HepG2 (cell line): ENCODE measurements around the gene PDIA4. TPM values are rescaled to one million over a fixed set of nuclear protein-coding genes. Genes with fewer than 3 reads are reported as not detected.

Experiments used
- ARHGAP35 ChIP-seq: sonication (generic); formaldehyde crosslinking; IDR thresholded peaks from 2 replicates; pipeline ENCODE4 v1.9.0; 2022; ENCODE audit warnings: mild to moderate bottlenecking, inconsistent platforms, moderate library complexity, missing genetic modification reagents, borderline replicate concordance
- ASH2L ChIP-seq: fragments of 300-600, 200-600 bp; sonication (generic); IDR thresholded peaks from 2 replicates; pipeline ENCODE4 v1.7.0; 2017; ENCODE audit warnings: low read depth, mild to moderate bottlenecking, moderate library complexity, mixed read lengths, low read length; ENCODE audit not compliant: insufficient read length
- CCDC6 ChIP-seq: sonication (generic); formaldehyde crosslinking; IDR thresholded peaks from 2 replicates; pipeline ENCODE4 v1.8.1; 2022; ENCODE audit warnings: mild to moderate bottlenecking, missing genetic modification reagents, moderate library complexity
- FOXP1 ChIP-seq, 2 experiments: fragments of 450-650 bp in 1 of 2; IDR thresholded peaks; 2 replicates each; pipeline ENCODE4 v1.6.1; 2017 to 2018; ENCODE audit warnings: antibody characterized with exemption in 1 of 2
- KLF15 ChIP-seq: sonication (generic); formaldehyde crosslinking; IDR thresholded peaks from 2 replicates; pipeline ENCODE4 v1.8.1; 2023; ENCODE audit warnings: borderline replicate concordance, mild to moderate bottlenecking, inconsistent platforms, missing genetic modification reagents, mixed read lengths
- MEF2D ChIP-seq: sonication (generic); formaldehyde crosslinking; IDR thresholded peaks from 2 replicates; pipeline ENCODE4 v1.5.1; 2020; ENCODE audit warnings: mild to moderate bottlenecking, missing genetic modification reagents
- PPARG ChIP-seq: conservative IDR thresholded peaks from 2 replicates; pipeline ENCODE4 v1.6.1; 2016; ENCODE audit warnings: missing biosample characterization, missing genetic modification reagents
- RORA ChIP-seq: sonication (generic); formaldehyde crosslinking; IDR thresholded peaks from 2 replicates; pipeline ENCODE4 v1.5.0; 2020; ENCODE audit warnings: mild to moderate bottlenecking, missing genetic modification reagents, moderate library complexity
- SIX4 ChIP-seq: sonication (generic); formaldehyde crosslinking; IDR thresholded peaks from 2 replicates; pipeline ENCODE4 v1.4.0; 2020; ENCODE audit warnings: missing genetic modification reagents
- WIZ ChIP-seq: sonication (generic); formaldehyde crosslinking; IDR thresholded peaks from 2 replicates; pipeline ENCODE4 v1.5.1; 2020; ENCODE audit warnings: mild to moderate bottlenecking, missing genetic modification reagents
- ZNF20 ChIP-seq: sonication (generic); formaldehyde crosslinking; IDR thresholded peaks from 2 replicates; pipeline ENCODE4 v1.4.0; 2020; ENCODE audit warnings: mild to moderate bottlenecking, moderate library complexity, missing genetic modification reagents
- ZNF234 ChIP-seq: sonication (generic); formaldehyde crosslinking; conservative IDR thresholded peaks from 2 replicates; pipeline ENCODE4 v1.5.1; 2020; ENCODE audit warnings: mild to moderate bottlenecking, missing genetic modification reagents
- ZNF253 ChIP-seq: sonication (generic); formaldehyde crosslinking; IDR thresholded peaks from 2 replicates; pipeline ENCODE4 v1.8.0; 2022; ENCODE audit warnings: mild to moderate bottlenecking, missing genetic modification reagents, borderline replicate concordance
- ZNF296 ChIP-seq: sonication (generic); formaldehyde crosslinking; conservative IDR thresholded peaks from 2 replicates; pipeline ENCODE4 v1.5.0; 2020; ENCODE audit warnings: mild to moderate bottlenecking, missing genetic modification reagents
- ZNF605 ChIP-seq: sonication (generic); formaldehyde crosslinking; IDR thresholded peaks from 2 replicates; pipeline ENCODE4 v1.8.0; 2022; ENCODE audit warnings: mild to moderate bottlenecking, missing genetic modification reagents
- ZNF777 ChIP-seq: sonication (generic); formaldehyde crosslinking; IDR thresholded peaks from 2 replicates; pipeline ENCODE4 v1.4.0; 2020; ENCODE audit warnings: missing genetic modification reagents
- polyA plus RNA-seq, 8 experiments: library from polyadenylated mRNA; depleted of rRNA in 3 of 8; stranded (reverse) in 7 of 8; unstranded in 1 of 8; fragments of >200 nt; fragmentation: Illumina TruSeq in 4 of 8; extraction: Trizol in 4 of 8; gene quantifications; 2 replicates each; pipeline versions ENCODE4 v1.2.1 to v1.2.3, GENCODE V29; 2011 to 2016; ENCODE audit warnings: low read depth in 4 of 8, missing spikeins in 1 of 8, mixed read lengths in 1 of 8; ENCODE audit not compliant: insufficient read depth in 1 of 8
- total RNA-seq, 5 experiments: library from RNA; depleted of rRNA; stranded (reverse); fragments of >200 nt; fragmentation: Illumina TruSeq; extraction: Trizol; gene quantifications; 2 replicates each; pipeline ENCODE4 v1.2.3, GENCODE V29; 2016; ENCODE audit warnings: low read depth in 1 of 5
- TF ChIP-seq, protein P1 (sequence below): sonication (generic); formaldehyde crosslinking; IDR thresholded peaks from 2 replicates; pipeline ENCODE4 v1.5.1; 2020; ENCODE audit warnings: mild to moderate bottlenecking, missing genetic modification reagents, moderate library complexity
- TF ChIP-seq, protein P2 (sequence below): IDR thresholded peaks from 2 replicates; pipeline ENCODE4 v1.6.1; 2012; ENCODE audit warnings: low read length, improper control_type of control experiment
- TF ChIP-seq, protein P3 (sequence below): sonication (generic); formaldehyde crosslinking; IDR thresholded peaks from 2 replicates; pipeline ENCODE4 v1.4.0; 2020; ENCODE audit warnings: mild to moderate bottlenecking, missing genetic modification reagents
- TF ChIP-seq, protein P4 (sequence below): sonication (generic); formaldehyde crosslinking; IDR thresholded peaks from 2 replicates; pipeline ENCODE4 v1.5.0; 2020; ENCODE audit warnings: mild to moderate bottlenecking, missing genetic modification reagents
- TF ChIP-seq, protein P5 (sequence below): sonication (generic); formaldehyde crosslinking; IDR thresholded peaks from 2 replicates; pipeline ENCODE4 v1.4.0; 2020; ENCODE audit warnings: mild to moderate bottlenecking, missing genetic modification reagents

The PDIA4 gene
- total and polyA plus RNA-seq, 2 of the 13 experiments (the other 11 are each of a cell fraction or from before 2014, with no cell fraction given) = 278 to 402 TPM

DNA sequence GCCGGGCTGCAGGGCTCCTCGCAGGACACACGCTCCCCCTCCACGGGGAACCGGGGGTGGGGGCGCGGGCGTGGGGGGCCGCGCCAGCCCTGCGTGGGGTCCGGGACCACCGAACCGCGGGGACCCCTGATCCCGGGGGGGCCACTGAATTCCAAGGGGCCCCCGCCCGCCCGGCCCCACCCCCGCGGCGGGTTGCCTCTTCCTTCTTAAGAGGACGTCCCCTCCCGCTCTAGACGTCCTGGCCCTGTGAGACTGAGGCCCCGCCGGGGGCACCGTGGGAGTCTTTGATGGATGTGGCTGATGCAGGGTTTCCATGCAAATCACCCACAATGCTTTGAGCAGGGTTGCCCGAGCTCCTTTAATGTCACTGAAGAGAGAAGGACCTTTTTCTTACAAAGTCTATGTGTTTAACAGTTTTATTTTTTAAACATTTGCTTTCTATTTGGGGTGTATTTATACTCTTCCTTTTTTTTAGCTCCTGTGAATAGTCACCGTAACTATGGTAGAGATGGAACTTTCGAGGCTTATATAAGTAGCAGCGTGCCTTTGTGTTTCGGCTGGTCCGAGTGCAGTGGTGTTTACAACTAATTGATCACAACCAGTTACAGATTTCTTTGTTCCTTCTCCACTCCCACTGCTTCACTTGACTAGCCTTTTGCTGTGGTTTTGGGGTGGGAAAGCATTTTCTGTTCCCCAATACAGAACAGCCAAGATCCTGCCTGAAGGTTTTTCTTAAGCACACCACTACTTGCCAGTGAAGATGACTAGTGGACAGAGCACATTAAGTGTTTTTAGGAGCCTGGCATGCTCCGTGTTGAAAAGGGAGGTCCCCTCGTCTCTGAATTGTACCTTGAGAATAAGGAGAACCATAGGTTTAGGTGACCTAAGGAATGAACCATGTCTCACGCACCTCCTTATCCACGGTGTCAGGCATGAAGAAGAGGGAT is 44.8 kb downstream of the PDIA4 start (continued):
- TF ChIP-seq ASH2L (peak; percentile 53), ZNF605 (CRISPR knock-in tag) (no peak), PPARG (no peak), KLF15 (CRISPR knock-in tag) (no peak), ARHGAP35 (no peak), ZNF296 (CRISPR knock-in tag) (no peak), SIX4 (CRISPR knock-in tag) (no peak), ZNF234 (CRISPR knock-in tag) (no peak), ZNF777 (no peak), RORA (CRISPR knock-in tag) (no peak), ZNF253 (no peak), ZNF20 (no peak), CCDC6 (CRISPR knock-in tag) (no peak), MEF2D (CRISPR knock-in tag) (peak; percentile 61; the same call in 1 of the 2 replicates), FOXP1 (IDR thresholded peaks at IDR 0.05) (no peak), FOXP1 (CRISPR knock-in tag; IDR thresholded peaks at IDR 0.05) (peak; percentile 64; the same call in 1 of the 2 replicates), WIZ (CRISPR knock-in tag) (no peak)
- TF ChIP-seq, protein P1, sequence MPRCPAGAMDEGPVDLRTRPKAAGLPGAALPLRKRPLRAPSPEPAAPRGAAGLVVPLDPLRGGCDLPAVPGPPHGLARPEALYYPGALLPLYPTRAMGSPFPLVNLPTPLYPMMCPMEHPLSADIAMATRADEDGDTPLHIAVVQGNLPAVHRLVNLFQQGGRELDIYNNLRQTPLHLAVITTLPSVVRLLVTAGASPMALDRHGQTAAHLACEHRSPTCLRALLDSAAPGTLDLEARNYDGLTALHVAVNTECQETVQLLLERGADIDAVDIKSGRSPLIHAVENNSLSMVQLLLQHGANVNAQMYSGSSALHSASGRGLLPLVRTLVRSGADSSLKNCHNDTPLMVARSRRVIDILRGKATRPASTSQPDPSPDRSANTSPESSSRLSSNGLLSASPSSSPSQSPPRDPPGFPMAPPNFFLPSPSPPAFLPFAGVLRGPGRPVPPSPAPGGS (CRISPR knock-in tag) = no peak
- TF ChIP-seq, protein P2, sequence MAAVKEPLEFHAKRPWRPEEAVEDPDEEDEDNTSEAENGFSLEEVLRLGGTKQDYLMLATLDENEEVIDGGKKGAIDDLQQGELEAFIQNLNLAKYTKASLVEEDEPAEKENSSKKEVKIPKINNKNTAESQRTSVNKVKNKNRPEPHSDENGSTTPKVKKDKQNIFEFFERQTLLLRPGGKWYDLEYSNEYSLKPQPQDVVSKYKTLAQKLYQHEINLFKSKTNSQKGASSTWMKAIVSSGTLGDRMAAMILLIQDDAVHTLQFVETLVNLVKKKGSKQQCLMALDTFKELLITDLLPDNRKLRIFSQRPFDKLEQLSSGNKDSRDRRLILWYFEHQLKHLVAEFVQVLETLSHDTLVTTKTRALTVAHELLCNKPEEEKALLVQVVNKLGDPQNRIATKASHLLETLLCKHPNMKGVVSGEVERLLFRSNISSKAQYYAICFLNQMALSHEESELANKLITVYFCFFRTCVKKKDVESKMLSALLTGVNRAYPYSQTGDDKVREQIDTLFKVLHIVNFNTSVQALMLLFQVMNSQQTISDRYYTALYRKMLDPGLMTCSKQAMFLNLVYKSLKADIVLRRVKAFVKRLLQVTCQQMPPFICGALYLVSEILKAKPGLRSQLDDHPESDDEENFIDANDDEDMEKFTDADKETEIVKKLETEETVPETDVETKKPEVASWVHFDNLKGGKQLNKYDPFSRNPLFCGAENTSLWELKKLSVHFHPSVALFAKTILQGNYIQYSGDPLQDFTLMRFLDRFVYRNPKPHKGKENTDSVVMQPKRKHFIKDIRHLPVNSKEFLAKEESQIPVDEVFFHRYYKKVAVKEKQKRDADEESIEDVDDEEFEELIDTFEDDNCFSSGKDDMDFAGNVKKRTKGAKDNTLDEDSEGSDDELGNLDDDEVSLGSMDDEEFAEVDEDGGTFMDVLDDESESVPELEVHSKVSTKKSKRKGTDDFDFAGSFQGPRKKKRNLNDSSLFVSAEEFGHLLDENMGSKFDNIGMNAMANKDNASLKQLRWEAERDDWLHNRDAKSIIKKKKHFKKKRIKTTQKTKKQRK = no peak
- TF ChIP-seq, protein P3, sequence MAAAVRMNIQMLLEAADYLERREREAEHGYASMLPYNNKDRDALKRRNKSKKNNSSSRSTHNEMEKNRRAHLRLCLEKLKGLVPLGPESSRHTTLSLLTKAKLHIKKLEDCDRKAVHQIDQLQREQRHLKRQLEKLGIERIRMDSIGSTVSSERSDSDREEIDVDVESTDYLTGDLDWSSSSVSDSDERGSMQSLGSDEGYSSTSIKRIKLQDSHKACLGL (CRISPR knock-in tag) = no peak
- TF ChIP-seq, protein P4, sequence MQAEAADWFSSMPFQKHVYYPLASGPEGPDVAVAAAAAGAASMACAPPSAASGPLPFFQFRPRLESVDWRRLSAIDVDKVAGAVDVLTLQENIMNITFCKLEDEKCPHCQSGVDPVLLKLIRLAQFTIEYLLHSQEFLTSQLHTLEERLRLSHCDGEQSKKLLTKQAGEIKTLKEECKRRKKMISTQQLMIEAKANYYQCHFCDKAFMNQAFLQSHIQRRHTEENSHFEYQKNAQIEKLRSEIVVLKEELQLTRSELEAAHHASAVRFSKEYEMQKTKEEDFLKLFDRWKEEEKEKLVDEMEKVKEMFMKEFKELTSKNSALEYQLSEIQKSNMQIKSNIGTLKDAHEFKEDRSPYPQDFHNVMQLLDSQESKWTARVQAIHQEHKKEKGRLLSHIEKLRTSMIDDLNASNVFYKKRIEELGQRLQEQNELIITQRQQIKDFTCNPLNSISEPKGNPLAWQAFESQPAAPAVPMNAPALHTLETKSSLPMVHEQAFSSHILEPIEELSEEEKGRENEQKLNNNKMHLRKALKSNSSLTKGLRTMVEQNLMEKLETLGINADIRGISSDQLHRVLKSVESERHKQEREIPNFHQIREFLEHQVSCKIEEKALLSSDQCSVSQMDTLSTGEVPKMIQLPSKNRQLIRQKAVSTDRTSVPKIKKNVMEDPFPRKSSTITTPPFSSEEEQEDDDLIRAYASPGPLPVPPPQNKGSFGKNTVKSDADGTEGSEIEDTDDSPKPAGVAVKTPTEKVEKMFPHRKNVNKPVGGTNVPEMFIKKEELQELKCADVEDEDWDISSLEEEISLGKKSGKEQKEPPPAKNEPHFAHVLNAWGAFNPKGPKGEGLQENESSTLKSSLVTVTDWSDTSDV (CRISPR knock-in tag) = no peak
- TF ChIP-seq, protein P5, sequence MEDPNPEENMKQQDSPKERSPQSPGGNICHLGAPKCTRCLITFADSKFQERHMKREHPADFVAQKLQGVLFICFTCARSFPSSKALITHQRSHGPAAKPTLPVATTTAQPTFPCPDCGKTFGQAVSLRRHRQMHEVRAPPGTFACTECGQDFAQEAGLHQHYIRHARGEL (CRISPR knock-in tag) = no peak
